Mesendoderm (in vitro differentiated cells): ENCODE results near the gene TMEM54.
A peak's percentile ranks its signal among the peaks of the same experiment; 100 is the strongest.

Experiments
- DNase-seq: peaks from one replicate; pipeline ENCODE4 v3.0.0; 2013
- H2AK5ac ChIP-seq: 2 replicates; pipeline ENCODE4 v1.6.1; 2013; ENCODE audit warnings: low read length, inconsistent platforms
- H2BK120ac ChIP-seq: 2 replicates; pipeline ENCODE4 v1.6.1; 2013; ENCODE audit warnings: low read depth, mild to moderate bottlenecking, low read length, moderate library complexity, mixed read lengths
- H2BK15ac ChIP-seq: replicated peaks from 2 replicates; pipeline ENCODE4 v1.6.1; 2013; ENCODE audit warnings: low read depth, mild to moderate bottlenecking, moderate library complexity
- H2BK5ac ChIP-seq: 2 replicates; pipeline ENCODE4 v1.6.1; 2013; ENCODE audit warnings: low read length, inconsistent platforms
- H3K18ac ChIP-seq: 2 replicates; pipeline ENCODE4 v1.6.1; 2013; ENCODE audit warnings: mild to moderate bottlenecking, low read length, mixed read lengths
- H3K23ac ChIP-seq: one replicate; pipeline ENCODE4 v1.6.1; 2013; ENCODE audit warnings: low read length
- H3K27ac ChIP-seq: 2 replicates; pipeline ENCODE4 v1.5.1; 2013; ENCODE audit warnings: low read depth, mild to moderate bottlenecking, inconsistent platforms, low read length, moderate library complexity
- H3K27me3 ChIP-seq: 2 replicates; pipeline ENCODE4 v1.6.1; 2013; ENCODE audit warnings: low read length, control low read depth, mild to moderate bottlenecking, inconsistent platforms; ENCODE audit not compliant: insufficient read depth, poor library complexity
- H3K36me3 ChIP-seq: 2 replicates; pipeline ENCODE4 v1.6.1; 2013; ENCODE audit warnings: low read length, inconsistent platforms; ENCODE audit not compliant: control insufficient read depth, insufficient read depth
- H3K4ac ChIP-seq: one replicate; pipeline ENCODE4 v1.6.1; 2013; ENCODE audit warnings: low read depth, mild to moderate bottlenecking, low read length, moderate library complexity
- H3K4me1 ChIP-seq: 2 replicates; pipeline ENCODE4 v1.6.1; 2013; ENCODE audit warnings: low read depth, low read length, inconsistent platforms; ENCODE audit not compliant: control insufficient read depth
- H3K4me2 ChIP-seq: 2 replicates; pipeline ENCODE4 v1.6.1; 2013; ENCODE audit warnings: low read length
- H3K4me3 ChIP-seq: 2 replicates; pipeline ENCODE4 v1.5.1; 2013; ENCODE audit warnings: mild to moderate bottlenecking, low read length
- H3K56ac ChIP-seq: one replicate; pipeline ENCODE4 v1.6.1; 2013; ENCODE audit warnings: low read length
- H3K79me1 ChIP-seq: 2 replicates; pipeline ENCODE4 v1.6.1; 2013; ENCODE audit warnings: low read length, inconsistent platforms
- H3K79me2 ChIP-seq: 2 replicates; pipeline ENCODE4 v1.6.1; 2013; ENCODE audit warnings: mild to moderate bottlenecking, low read length; ENCODE audit not compliant: control insufficient read depth, insufficient read depth
- H3K9ac ChIP-seq: 2 replicates; pipeline ENCODE4 v1.6.1; 2013; ENCODE audit warnings: low read length, inconsistent platforms
- H4K5ac ChIP-seq: one replicate; pipeline ENCODE4 v1.6.1; 2013; ENCODE audit warnings: low read length
- H4K8ac ChIP-seq: one replicate; pipeline ENCODE4 v1.6.1; 2013; ENCODE audit warnings: low read depth, mild to moderate bottlenecking, control low read depth, low read length, moderate library complexity
- WGBS: extraction: QIAGEN DNeasy Blood & Tissue Kit; methylation state at CpG from one replicate; pipeline ENCODE4 v1.1.7; 2013; ENCODE audit warnings: low lambda C conversion rate, missing lambda C conversion rate; ENCODE audit not compliant: insufficient coverage; ENCODE audit errors: extremely low coverage; 5-methylcytosine and 5-hydroxymethylcytosine counted together

Gene TMEM54

DNA sequence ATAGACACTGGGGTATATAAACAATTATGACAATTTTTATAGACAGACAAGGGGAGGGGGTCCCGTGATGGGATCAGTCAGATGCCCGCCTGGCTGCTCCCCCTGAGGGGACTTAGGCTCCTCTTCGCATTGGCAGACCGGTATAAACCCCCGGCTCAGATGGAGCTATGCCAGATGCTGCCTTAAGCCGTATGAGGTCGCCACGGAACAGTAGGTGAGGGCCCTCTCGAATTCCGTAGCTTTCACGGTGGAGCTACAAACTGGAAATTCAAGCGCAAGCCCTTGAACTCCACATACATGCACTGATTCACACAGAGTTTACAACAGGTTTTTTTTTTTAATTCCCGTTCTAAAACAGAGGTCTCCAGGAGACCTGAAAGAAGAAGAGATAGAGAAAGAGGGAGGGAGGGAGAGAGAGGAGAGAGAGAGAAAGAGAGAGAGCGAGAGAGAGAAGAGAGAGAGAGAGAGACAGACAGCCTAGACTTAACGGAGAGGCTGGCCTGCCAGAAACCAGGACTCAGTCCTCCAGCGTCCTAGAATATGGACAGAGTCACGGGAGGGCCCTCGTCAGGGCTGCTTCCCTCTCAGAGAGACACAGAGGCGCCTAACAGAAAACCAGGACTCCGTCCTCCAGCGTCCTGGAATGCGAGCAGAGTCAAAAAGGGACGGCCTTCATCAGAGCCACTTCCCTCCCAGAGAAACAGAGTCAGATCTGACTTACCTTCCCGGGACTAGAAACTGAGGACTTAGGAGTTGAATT lies 24.4 kb upstream of the TMEM54 start:
- no peak overlapping the region for H3K18ac ChIP-seq
- H3K36me3 ChIP-seq: no peaks in the 10 kb centered on the region
- no peak overlapping the region for H3K27ac ChIP-seq
- no peaks in the 10 kb centered on the region for H3K79me1 ChIP-seq
- H3K4me2 ChIP-seq: peak overlapping the region; percentile 71
- no peak overlapping the region for H2BK120ac ChIP-seq
- WGBS: no CpG with 5 or more reads among the region's 24 CpGs
- peak overlapping the region; percentile 78 for H3K56ac ChIP-seq
- no peak overlapping the region for H4K8ac ChIP-seq
- H2BK5ac ChIP-seq: no peak overlapping the region
- H2AK5ac ChIP-seq: no peak overlapping the region
- peak overlapping the region; percentile 62 for H3K9ac ChIP-seq
- H3K4ac ChIP-seq: no peak overlapping the region
- no peaks in the 10 kb centered on the region for H3K79me2 ChIP-seq
- H3K27me3 ChIP-seq: peaks cover 10% of the 10 kb centered on the region
- H3K4me3 ChIP-seq: peak overlapping the region; percentile 14
- H3K4me1 ChIP-seq: no peaks in the 10 kb centered on the region
- no peak overlapping the region for H4K5ac ChIP-seq
- no peak overlapping the region for H2BK15ac ChIP-seq
- H3K23ac ChIP-seq: no peak overlapping the region
- DNase-seq: peak; percentile 87

GRCh38 chr1:32924881-32925344 lies 23.7 kb upstream of the TMEM54 start:
- no peak overlapping the region for H3K27ac ChIP-seq
- peak overlapping the region; percentile 75 for H3K56ac ChIP-seq
- H2AK5ac ChIP-seq: no peak overlapping the region
- no peak overlapping the region for H4K5ac ChIP-seq
- H3K9ac ChIP-seq: peak overlapping the region; percentile 59
- H3K18ac ChIP-seq: no peak overlapping the region
- H3K4me3 ChIP-seq: no peak overlapping the region
- WGBS: no CpG with 5 or more reads among the region's 31 CpGs
- no peaks in the 10 kb centered on the region for H3K79me1 ChIP-seq
- peak; percentile 68 for DNase-seq
- no peaks in the 10 kb centered on the region for H3K4me1 ChIP-seq
- no peaks in the 10 kb centered on the region for H3K79me2 ChIP-seq
- H3K27me3 ChIP-seq: peaks cover 10% of the 10 kb centered on the region
- H2BK5ac ChIP-seq: no peak overlapping the region
- H4K8ac ChIP-seq: no peak overlapping the region
- H3K4ac ChIP-seq: no peak overlapping the region
- H3K23ac ChIP-seq: no peak overlapping the region
- no peaks in the 10 kb centered on the region for H3K36me3 ChIP-seq
- no peak overlapping the region for H2BK120ac ChIP-seq
- no peak overlapping the region for H2BK15ac ChIP-seq
- H3K4me2 ChIP-seq: peak overlapping the region; percentile 71

- H3K9ac ChIP-seq: no peak overlapping the region
- no peaks in the 10 kb centered on the region for H3K79me1 ChIP-seq
- H3K4ac ChIP-seq: no peak overlapping the region
- H2BK5ac ChIP-seq: no peak overlapping the region
- H4K5ac ChIP-seq: no peak overlapping the region
- no peak overlapping the region for H3K56ac ChIP-seq
- H3K27me3 ChIP-seq: peaks cover 8% of the 10 kb centered on the region
- no peak overlapping the region for H2BK120ac ChIP-seq
- no peak overlapping the region for H3K23ac ChIP-seq
- no peak overlapping the region for H3K4me3 ChIP-seq
- H2BK15ac ChIP-seq: no peak overlapping the region
- H3K4me2 ChIP-seq: no peak overlapping the region
- H3K79me2 ChIP-seq: no peaks in the 10 kb centered on the region
- no peak overlapping the region for H3K27ac ChIP-seq
- H2AK5ac ChIP-seq: no peak overlapping the region
- DNase-seq: no peak
- no peak overlapping the region for H3K18ac ChIP-seq
- WGBS: no CpG with 5 or more reads among the region's 7 CpGs
- no peaks in the 10 kb centered on the region for H3K4me1 ChIP-seq
- no peaks in the 10 kb centered on the region for H3K36me3 ChIP-seq
- H4K8ac ChIP-seq: no peak overlapping the region
These were observed 19.6 kb upstream of the TMEM54 start for GRCh38 chr1:32920833-32921232.

DNA sequence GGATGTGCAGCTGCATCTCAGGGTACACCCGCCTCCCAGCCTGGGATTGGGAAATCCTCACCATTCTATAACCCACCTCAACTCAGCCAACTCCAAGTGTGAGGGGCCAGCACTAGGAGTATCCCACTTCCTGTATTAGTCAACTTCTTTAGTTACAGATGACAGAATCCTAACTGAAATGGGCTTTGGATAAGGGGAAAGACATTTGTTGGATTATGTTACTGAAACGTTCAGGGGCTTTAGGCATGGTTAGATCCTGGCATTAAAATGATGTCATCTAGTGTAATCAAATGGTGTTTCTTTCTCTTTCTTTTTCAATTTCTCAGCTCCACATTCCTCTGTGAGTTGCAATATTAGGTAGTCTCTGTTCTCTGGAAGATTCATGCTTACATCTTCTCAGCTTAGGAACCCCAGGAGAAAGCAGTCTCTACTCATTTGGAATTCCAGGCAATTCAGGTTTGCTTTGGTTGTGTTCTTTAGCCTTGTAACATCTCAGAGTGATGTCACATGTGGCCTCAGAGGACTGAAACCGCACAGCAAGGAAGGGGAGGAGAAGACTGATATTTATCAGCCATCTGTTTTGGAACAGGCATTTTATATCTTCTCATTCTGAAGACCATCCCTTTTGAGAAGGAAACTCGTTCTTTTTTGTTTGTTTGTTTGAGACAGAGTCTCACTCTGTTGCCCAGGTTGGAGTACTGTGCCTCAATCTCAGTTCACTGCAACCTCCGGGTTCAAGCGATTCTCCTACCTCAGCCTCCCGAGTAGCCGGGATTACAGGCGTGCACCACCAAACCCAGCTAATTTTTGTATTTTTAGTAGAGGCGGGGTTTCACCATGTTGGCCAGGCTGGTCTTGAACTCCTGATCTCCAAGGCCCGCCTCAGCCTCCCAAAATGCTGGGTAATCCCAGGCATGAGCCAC lies 18.9 kb upstream of the TMEM54 start:
- H3K4me1 ChIP-seq: no peaks in the 10 kb centered on the region
- H2BK5ac ChIP-seq: no peak overlapping the region
- no peak overlapping the region for H3K4ac ChIP-seq
- H3K56ac ChIP-seq: no peak overlapping the region
- H3K4me2 ChIP-seq: no peak overlapping the region
- no peak overlapping the region for H3K27ac ChIP-seq
- H4K8ac ChIP-seq: no peak overlapping the region
- no peak overlapping the region for H2BK120ac ChIP-seq
- H3K79me1 ChIP-seq: no peaks in the 10 kb centered on the region
- DNase-seq: no peak
- no peak overlapping the region for H3K18ac ChIP-seq
- no CpG with 5 or more reads among the region's 11 CpGs for WGBS
- no peaks in the 10 kb centered on the region for H3K36me3 ChIP-seq
- no peak overlapping the region for H2AK5ac ChIP-seq
- no peak overlapping the region for H3K23ac ChIP-seq
- no peak overlapping the region for H3K4me3 ChIP-seq
- no peak overlapping the region for H4K5ac ChIP-seq
- peaks cover 8% of the 10 kb centered on the region for H3K27me3 ChIP-seq
- no peak overlapping the region for H3K9ac ChIP-seq
- no peaks in the 10 kb centered on the region for H3K79me2 ChIP-seq
- no peak overlapping the region for H2BK15ac ChIP-seq

GRCh38 chr1:32918179-32918578 lies 17.0 kb upstream of the TMEM54 start:
- no peak overlapping the region for H3K18ac ChIP-seq
- no CpG with 5 or more reads among the region's 1 CpG for WGBS
- no peak overlapping the region for H3K4me3 ChIP-seq
- H3K23ac ChIP-seq: no peak overlapping the region
- H3K9ac ChIP-seq: no peak overlapping the region
- H3K27ac ChIP-seq: no peak overlapping the region
- no peak overlapping the region for H2BK5ac ChIP-seq
- H3K79me1 ChIP-seq: no peaks in the 10 kb centered on the region
- no peak overlapping the region for H3K4ac ChIP-seq
- H2BK120ac ChIP-seq: no peak overlapping the region
- H3K79me2 ChIP-seq: no peaks in the 10 kb centered on the region
- no peak overlapping the region for H4K8ac ChIP-seq
- no peak overlapping the region for H3K4me2 ChIP-seq
- H2AK5ac ChIP-seq: no peak overlapping the region
- no peaks in the 10 kb centered on the region for H3K36me3 ChIP-seq
- H4K5ac ChIP-seq: no peak overlapping the region
- H3K4me1 ChIP-seq: no peaks in the 10 kb centered on the region
- H3K27me3 ChIP-seq: no peaks in the 10 kb centered on the region
- no peak overlapping the region for H3K56ac ChIP-seq
- no peak overlapping the region for H2BK15ac ChIP-seq
- no peak for DNase-seq
